Endometrial microvascular endothelial cells (primary cell): Measurements from ENCODE around the gene MPP3. TPM values are rescaled to one million over a fixed set of nuclear protein-coding genes. Genes with fewer than 3 reads are reported as not detected.
"Not testable (repeated sequence)": the region's sequence is repeated elsewhere in the genome, so short reads cannot be mapped to it uniquely, and the experiment has no call there.

Source experiments
- in situ Hi-C: cut with HindIII; loops from 2 replicates; pipeline ENCODE4 v1.10.0; 2017; ENCODE audit warnings: low sequenced_read_pairs, low pct_unique_long_range_greater_than_20kb; ENCODE audit errors: inconsistent ontology term
- total RNA-seq: library from RNA; depleted of rRNA; stranded (reverse); fragments of >200 nt; gene quantifications from one replicate; pipeline ENCODE4 v1.2.3, GENCODE V29; 2015; ENCODE audit errors: inconsistent ontology term

The MPP3 gene
- total RNA-seq, 1 donor from 2014 or later: 4.5 TPM

DNA sequence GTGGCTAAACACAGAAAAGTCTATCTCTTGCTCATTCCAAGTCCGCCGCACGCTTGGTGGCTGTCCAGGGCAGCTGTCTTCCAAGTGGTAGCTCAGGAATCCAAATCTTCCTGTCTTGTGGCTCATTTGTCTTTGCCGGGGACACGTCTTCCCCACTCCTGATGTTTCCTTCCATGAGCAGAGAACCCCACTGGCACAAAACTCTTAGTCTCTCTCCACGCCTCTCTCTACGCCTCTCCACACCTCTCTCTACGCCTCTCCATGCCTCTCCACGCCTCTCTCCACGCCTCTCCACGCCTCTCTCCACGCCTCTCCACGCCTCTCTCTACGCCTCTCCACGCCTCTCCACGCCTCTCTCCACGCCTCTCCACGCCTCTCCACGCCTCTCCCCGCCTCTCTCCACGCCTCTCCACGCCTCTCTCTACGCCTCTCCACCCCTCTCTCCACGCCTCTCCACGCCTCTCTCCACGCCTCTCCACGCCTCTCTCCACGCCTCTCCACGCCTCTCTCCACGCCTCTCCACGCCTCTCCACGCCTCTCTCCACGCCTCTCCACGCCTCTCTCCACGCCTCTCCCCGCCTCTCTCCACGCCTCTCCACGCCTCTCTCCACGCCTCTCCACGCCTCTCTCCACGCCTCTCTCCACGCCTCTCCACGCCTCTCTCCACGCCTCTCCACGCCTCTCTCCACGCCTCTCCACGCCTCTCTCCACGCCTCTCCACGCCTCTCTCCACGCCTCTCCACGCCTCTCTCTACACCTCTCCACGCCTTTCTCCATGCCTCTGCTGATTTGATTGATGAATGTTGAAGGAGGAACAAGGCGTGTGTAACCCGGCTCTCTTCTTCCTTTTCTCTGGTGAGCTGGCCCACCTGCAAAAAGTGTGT, 9.4 kb upstream of the MPP3 start:
- in situ Hi-C loops: not testable (repeated sequence)

DNA sequence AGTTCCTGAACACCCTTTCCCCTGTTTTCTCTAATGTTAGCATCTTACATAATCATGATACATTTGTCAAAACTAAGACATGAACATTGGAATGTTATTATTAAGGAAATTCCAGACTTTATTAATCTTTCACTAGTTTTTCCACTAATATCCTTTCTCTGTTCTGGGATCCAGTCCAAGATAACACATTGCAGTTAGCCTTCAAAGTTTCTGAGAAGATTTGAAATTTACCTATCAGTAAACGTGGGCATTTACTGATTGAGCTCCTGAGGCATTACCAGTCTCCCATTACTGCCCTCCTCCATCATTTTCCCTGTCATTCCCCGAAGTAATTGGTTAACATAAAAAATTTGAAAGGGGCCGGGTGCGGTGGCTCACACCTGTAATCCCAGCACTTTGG, 8.3 kb upstream of the MPP3 start:
- in situ Hi-C loops: no loop called here

DNA sequence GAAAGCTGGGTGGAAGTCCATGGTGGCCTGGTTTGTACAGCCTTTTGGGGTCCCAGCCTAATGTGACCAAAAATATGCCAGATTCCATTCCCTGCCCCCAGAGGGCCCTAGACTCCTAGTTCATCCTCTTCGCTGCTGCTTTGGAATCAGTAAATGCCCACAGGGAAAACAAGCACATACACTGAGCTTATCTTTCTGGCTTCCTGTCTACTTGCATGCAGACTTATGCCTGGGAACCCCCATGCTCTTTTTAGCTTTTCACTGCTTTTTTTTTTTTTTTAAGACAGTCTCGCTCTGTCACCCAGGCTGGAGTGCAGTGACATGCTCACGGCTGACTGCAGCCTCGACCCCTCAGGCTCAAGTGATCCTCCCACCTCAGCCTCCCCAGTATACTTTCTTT, 7.9 kb upstream of the MPP3 start:
- in situ Hi-C loops: no loop called here

DNA sequence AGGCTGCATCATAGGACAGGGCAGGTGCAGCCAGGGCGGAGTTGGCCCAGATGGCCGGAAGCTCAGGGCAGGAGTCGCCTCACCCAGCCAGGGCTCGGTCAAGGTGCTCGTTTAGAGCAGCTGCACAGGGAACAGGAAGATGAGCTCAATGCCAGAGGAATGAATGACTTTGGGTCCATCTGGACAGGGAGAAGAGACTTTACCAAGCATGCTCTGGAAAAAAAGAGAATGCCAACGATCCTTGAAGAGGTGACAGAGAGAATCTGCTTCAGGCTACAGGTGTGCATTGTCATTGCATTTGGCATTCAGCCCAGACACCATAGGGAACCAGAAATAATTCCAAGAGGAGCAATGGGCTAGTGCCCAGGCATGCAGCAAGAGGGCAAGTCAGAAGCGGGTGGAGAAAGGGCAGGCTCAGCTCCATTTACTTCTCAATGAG, 6.7 kb upstream of the MPP3 start:
- in situ Hi-C loops: no loop called here

DNA sequence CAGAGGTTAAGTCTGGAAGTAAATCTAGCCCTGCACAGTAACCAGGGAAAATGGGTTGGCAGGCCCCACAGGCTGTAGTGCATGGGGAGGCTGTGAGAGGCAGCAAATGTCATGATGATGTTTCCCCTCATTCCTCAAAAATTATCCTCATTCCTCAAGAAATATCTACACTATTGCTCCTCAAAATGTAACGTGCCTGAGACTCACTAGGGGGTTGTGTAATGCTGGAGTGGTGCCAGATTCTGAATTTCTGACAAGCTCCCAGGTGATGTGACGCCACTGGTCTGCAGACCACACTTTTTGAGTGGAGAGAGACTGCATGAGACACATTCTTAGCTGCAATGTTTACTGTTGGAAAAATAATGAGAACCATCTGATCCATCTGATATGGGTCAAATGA, 1.2 kb upstream of the MPP3 start:
- in situ Hi-C loops: no loop called here

DNA sequence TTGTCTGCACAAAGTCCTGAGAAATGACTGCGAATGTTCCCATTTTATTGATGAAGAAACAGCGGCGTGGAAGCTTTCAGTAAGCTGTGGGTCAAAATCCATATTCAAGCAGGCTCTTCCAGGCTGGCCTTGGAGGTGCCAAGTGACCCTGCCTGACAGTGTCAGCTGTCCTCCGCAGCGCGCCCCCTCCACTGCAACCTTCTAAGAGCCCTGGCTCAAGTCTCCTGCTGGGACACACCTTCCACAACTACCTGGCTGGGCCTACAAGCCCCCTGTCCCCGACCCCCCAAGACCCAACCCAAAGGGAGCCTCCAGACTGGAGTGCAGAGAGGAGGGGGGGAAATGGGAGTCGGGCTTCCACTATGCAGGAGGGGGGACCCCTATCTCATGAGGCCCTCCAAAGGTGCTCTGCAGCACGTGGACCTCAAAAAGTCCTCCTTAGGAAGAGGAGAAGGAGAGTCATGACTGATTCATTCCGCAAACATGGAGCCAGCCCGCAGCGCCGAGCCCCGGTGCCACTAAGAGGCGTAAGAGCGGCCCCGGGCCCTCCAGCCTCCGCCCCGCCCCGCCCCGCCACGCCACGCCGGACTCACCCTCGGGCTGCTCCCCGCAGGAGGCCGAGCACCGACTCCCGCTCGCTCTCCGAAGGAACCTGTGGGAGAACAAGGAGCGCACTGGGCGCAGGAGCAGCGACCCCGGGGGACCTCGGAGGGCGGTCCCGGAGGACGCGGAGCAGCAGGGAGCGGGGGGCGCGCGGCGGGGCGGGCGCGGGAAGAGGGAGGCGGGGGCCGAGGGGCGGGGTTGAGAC, 574 bp downstream of the MPP3 start:
- in situ Hi-C loops: no loop called here

DNA sequence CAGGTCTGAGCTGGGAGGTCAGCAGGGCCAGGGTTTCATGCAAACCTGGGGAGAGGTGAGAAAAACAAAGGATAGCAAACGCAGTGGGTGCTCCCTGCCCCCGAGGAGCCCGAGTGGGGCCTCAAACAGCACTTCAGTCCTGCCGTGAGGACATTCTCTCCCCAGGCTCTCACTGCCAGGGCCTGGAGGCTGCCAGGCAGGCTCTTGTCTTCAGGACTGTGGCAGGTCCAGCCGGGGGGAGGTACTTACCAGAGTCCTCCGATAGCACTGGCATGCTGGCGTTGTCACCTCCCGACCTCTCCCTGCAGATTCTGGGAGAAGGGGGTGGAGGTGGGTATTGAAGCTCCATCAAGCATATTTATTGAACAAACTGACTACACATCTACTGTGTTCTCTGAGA, 1.3 kb downstream of the MPP3 start:
- in situ Hi-C loops: no loop called here

DNA sequence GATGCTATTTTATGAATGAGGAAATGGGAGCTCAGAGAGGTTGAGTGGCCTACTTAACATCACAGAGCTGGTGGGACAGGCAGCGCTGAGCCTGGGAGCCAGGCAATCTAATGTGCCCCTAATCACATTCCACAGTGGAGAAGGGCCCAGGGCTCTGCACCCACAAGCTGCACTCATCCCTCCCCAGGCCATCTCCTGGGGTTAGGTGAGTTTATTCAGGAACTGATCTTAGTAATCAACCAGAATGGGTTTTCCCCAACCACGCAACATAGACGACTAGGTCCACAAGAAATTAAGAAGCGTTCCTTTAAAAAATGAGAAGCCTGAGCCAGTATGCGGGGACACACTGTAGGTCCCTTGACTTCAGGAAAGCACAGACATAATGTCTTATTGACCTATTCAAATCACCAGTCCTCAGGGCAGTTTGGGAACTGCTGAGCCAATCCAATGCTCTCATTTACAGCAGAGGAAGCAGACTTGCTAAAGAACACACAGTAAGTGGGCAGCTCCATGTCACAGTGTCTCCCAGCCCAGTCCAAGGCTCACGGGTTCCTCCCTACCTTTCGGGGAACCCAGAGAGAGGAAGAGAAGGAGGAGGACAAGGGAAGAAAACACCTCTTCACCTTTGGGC, 2.3 kb downstream of the MPP3 start:
- in situ Hi-C loops: no loop called here

DNA sequence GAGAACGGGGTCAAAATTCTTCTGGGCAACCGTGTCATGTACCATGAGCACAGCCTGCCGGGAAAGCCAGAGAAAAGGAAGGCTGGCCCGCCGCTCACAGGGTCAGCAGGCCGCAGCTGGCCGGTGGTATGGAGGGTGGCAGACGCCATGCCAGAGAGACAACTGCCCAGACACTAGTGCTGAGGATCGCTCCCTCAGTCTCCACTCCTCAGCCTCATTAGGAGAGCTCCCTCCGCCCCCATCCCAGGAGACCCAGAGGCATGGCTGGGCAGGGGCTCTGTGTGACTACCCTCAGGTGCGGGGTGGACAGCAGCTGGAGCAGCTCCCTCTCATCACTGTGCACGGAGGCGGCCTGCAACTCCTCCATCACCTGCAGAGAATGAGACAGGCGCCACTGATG, 3.2 kb downstream of the MPP3 start:
- in situ Hi-C loops: no loop called here

DNA sequence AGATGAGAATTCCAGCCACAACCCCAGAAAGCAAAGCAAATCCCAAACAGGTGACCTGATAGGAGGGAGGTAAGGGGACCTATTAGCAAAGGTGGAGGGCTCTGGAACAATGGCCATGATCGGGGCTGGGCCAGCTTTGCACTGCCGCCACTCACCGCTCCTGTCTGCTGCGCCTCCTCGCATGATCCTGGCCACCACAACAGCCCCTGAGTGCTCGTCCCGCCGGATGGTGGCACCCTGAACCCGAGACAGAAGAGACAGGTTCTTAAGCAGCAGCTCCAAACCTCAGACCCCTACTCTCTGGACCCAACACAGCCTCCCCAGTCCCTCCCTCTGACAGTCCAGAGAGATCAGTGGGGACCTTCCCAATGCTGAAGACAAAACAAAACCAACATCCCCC, 5.3 kb downstream of the MPP3 start:
- in situ Hi-C loops: no loop called here

DNA sequence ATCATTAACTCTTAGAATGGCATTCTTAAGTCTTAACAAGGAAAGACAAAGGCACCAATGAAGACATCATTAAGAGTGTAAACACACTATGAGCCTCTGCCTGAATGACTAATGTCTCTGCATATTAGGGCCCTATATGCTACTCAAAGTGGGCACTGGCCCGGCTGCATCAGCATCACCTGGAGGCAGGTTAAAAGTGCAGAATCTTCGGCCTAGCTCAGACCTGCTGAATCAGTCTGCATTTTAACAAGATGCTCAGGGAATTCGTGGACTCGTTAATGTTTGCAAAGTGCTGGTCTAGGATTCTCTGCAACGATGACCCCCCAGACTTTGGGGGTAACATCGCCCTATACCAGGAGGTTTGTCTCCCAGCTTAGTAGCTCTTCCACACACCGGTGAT, 6.7 kb downstream of the MPP3 start:
- in situ Hi-C loops: no loop called here

DNA sequence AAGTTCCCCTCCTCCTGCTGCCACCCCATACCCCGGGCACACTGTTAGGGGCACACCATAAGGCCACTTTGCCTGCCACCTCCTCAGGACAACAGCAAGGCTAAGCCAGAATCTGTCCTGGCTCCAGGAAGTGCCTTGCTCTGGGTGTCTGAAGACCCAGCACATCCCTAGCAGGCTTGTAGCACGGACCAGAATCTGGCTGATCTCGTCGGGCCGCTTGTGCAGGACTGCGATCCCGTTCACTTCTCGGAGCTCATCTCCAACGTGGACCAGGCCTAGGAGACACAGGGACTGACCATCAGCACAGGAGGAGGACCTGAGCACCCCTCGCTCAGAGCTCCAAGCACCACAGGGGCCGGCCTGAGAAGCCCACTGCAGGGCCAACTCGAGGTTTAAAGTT, 7.4 kb downstream of the MPP3 start:
- in situ Hi-C loops: no loop called here

DNA sequence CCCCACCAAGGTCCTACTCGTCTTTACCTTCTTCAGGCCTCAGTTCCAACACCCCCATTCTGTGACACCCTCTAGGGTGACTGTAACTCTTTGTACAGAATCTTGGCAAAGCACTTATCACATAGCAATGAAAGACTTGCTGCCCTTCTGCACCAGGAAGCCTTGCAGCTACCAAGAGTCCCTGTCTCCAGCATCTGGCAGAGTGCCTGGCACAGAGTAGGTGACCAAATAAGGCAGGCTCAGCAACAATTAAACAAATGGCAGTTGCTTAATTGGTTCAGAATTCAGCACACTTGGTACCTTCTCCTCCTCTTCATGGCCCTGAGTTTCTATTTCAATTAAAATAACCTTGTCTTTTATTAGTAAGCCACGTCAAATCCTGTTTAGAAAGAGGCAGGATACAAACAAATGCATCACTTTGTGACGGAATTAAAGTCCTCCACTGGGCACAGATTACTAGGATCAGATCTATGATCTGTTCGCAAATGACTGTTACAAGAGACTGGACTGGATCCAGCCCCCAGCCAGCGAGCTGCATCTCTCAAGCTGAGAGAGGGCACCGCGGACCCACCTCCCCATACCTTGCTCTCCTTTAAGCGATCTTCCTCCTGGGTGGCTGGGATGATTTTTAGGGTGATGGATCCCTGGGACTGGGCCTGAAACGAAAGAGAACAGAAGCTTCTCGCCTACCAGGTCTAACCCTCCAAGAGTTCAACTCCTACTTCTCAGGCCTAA, 9.4 kb downstream of the MPP3 start:
- in situ Hi-C loops: no loop called here

DNA sequence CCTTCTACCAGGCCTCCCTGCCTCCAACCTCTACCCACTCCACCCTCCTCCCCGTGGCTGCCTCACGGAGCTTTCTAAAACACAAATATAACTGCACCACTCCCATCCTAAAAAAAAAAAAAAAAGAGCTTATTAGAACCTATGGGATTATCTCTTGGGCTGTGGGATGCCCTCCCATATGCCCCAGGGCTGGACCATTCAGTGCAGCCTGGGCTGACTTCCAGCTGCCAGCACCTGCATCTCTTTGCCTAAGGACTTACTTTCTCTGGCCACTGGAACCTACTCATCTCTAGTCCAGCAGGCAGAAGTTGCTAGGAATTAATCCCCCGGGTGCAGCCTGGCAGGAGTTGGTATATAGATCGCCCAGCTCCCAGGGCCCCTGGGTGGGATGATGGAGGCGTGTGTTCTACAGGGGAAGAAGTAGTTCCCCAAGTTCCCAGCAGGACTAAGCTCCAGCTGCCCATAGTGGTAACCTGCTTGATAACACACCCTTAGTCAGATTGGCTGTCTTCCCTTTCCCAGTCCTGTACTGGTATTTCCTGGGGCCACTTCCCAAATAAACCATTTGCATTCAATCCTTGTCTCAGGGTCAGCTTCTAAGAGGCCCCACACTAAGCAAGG, 10.3 kb downstream of the MPP3 start:
- in situ Hi-C loops: no loop called here

DNA sequence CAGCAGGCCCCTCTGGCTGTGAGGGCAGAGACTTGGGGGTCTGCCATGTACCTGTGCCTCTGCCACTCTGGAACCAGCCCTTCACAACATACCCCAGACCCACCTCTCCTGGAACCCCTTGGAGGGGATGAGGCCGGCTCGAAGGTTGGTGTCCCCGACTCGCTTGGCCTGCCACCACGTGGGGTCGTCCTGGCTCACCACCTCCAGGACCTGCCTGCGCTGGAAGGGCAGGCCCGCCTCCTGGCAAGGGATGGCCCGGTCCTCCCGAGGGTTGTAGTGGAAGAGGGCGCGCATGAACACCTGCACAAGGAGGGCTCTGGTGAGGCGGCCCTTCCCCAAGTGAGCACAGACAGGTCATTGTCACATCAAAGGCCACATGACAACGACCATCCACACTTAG, 12.2 kb downstream of the MPP3 start:
- in situ Hi-C loops: no loop called here

DNA sequence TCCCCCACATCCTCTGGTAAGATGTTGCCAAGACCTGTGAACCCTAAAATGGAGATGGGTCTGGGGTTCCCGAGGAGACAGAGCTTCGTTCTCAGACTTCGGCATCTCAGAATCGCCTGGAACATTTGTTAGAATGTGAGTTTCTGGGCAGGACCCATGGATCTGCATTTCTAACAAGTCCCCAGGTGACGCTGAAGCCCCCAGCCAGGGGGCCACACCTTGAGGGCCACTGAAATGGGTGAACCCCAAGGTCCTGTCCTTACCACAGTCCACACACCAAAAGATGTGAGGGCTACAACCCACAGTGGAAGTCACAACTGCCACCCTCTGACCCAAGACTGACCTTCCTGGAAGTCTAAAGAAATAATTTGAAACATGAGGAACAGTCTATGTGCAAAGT, 14.0 kb downstream of the MPP3 start:
- in situ Hi-C loops: no loop called here

DNA sequence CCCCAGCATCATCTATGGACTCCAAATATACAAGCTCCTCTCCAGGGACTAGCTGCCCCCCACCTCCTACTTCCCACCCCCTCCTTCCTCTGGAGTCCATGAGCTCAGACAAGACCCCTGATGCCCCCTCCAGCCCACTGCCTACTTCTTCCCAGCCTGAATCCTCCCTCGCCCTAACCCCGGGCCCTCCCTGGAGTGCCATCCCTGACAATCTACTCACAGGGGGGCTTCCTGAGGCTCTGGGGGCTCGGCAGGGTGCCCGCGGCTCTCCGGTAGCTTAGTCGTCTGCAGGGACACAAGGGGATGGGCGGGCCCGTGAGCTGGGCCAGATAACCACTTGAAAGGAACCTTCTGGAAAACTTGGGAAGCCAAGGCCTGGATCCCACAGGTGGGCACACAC, 15.1 kb downstream of the MPP3 start:
- in situ Hi-C loops: no loop called here

DNA sequence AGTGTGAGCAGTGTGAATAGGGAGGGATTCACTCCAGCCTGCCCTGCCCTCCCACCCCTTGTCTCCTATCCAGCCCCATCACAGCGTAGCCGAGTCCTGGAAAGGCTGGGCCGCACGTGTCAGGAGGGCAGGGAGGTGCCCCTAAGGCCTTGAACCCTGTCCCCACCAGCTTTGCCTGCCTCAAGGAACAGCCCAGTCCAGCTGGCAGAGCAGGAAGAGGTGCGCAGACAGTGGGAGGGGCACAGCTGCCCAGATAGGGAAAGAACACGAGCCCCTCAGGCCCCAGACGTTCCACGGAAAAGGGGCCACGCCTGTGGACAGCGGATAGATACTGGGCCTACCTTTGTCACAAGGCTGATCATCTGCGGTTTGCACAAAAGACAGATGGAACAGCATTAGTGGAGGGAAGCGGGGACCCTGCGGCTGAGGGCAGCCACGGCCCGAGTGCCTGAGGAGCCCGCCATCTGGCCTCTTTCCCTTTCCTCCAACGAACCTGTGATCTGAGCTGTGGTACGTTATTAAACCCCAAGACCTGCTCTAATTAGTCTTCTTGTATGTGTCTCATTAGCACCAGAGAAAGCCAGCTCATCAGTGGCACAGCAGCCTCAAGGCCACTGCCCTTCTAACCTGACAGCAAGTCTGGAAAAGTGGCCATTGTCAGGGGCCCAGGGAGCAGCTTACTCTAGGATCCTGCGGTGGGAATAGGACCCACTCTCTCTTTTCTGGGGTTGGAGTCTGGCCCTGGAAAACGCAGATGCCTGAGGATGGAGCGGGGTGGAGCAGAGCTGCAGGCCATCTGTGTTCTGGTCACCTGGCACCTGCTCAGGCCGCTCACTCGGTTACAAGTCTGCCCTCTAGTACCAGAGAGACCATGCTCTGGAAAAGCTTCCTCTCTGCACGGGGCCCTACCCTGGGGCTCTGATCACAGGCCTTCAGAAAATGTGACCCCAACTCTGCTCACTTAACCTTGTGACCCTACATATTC, 16.3 kb downstream of the MPP3 start:
- in situ Hi-C loops: no loop called here
